GM12878 (cell line): ENCODE measurements around the gene DHRS1. TPM values are rescaled to one million over a fixed set of nuclear protein-coding genes. Genes with fewer than 3 reads are reported as not detected.

Experiments used
- CBX5 ChIP-seq: sonication (generic); IDR thresholded peaks from 2 replicates; pipeline ENCODE4 v1.6.1; 2016; ENCODE audit warnings: low read depth, moderate library complexity, mild to moderate bottlenecking, inconsistent platforms
- CTCF ChIP-seq, 3 experiments: IDR thresholded peaks in 2 of 3; conservative IDR thresholded peaks in 1 of 3; 2 replicates each; pipeline ENCODE4 v1.5.1; 2011; ENCODE audit warnings: low read depth in 3 of 3, low read length in 3 of 3, mild to moderate bottlenecking in 3 of 3, control low read depth in 2 of 3, moderate library complexity in 2 of 3, inconsistent platforms in 1 of 3, mixed read lengths in 1 of 3; ENCODE audit not compliant: control insufficient read depth in 2 of 3, insufficient read depth in 1 of 3; ENCODE audit errors: extremely low read depth in 1 of 3
- CUX1 ChIP-seq: IDR thresholded peaks from 2 replicates; pipeline ENCODE4 v1.6.1; 2012; ENCODE audit warnings: improper control_type of control experiment, low read depth, low read length; ENCODE audit not compliant: insufficient replicate concordance
- FOXM1 ChIP-seq: IDR thresholded peaks from 2 replicates; pipeline ENCODE4 v1.6.1; 2012; ENCODE audit warnings: low read depth, mild to moderate bottlenecking, inconsistent platforms, low read length, moderate library complexity
- HCFC1 ChIP-seq: fragments of 150-350 bp; IDR thresholded peaks from 2 replicates; pipeline ENCODE4 v1.6.1; 2014; ENCODE audit warnings: low read length
- IRF4 ChIP-seq: IDR thresholded peaks from 2 replicates; pipeline ENCODE4 v1.6.1; 2011; ENCODE audit warnings: low read depth, low read length
- LARP7 ChIP-seq: fragments of 450-650 bp; IDR thresholded peaks from 2 replicates; pipeline ENCODE4 v1.6.1; 2017; ENCODE audit warnings: mild to moderate bottlenecking
- NFIC ChIP-seq: IDR thresholded peaks from 2 replicates; pipeline ENCODE4 v1.6.1; 2012; ENCODE audit warnings: low read depth, mild to moderate bottlenecking, inconsistent platforms, low read length, moderate library complexity
- POLR2AphosphoS5 ChIP-seq: IDR thresholded peaks from 2 replicates; pipeline ENCODE4 v1.6.1; 2011; ENCODE audit warnings: mild to moderate bottlenecking, low read length, inconsistent platforms
- POU2F2 ChIP-seq: IDR thresholded peaks from 3 replicates; pipeline ENCODE4 v1.6.1; 2011; ENCODE audit warnings: low read depth, mild to moderate bottlenecking, low read length, borderline replicate concordance
- SRF ChIP-seq, 2 experiments: IDR thresholded peaks; 2 replicates each; pipeline ENCODE4 v1.6.1; 2011; ENCODE audit warnings: low read depth in 2 of 2, low read length in 2 of 2, mild to moderate bottlenecking in 1 of 2, moderate library complexity in 1 of 2
- SUPT20H ChIP-seq: IDR thresholded peaks from 2 replicates; pipeline ENCODE4 v1.6.1; 2011; ENCODE audit warnings: low read depth, mild to moderate bottlenecking, low read length, moderate library complexity, borderline replicate concordance; ENCODE audit not compliant: control insufficient read depth
- SUZ12 ChIP-seq: fragments of 200-600 bp; sonication (generic); IDR thresholded peaks from one replicate; pipeline ENCODE4 v1.6.1; 2018; ENCODE audit warnings: antibody characterized with exemption, mild to moderate bottlenecking; ENCODE audit not compliant: unreplicated experiment
- TCF7 ChIP-seq: IDR thresholded peaks from 2 replicates; pipeline ENCODE4 v1.6.1; 2014; ENCODE audit warnings: antibody characterized with exemption, borderline replicate concordance
- ZNF384 ChIP-seq: IDR thresholded peaks from 2 replicates; pipeline ENCODE4 v1.6.1; 2012; ENCODE audit warnings: low read depth, mild to moderate bottlenecking, low read length, improper control_type of control experiment, borderline replicate concordance
- ZSCAN29 ChIP-seq: fragments of 450-650 bp; IDR thresholded peaks from 2 replicates; pipeline ENCODE4 v1.6.1; 2017; ENCODE audit warnings: mild to moderate bottlenecking, moderate library complexity
- polyA plus RNA-seq, 11 experiments: library from polyadenylated mRNA; depleted of rRNA in 4 of 11; unstranded in 6 of 11; stranded (reverse) in 5 of 11; fragments of >200 nt; fragmentation: Nextera tagmentation in 4 of 11; fragmentation: Illumina TruSeq in 1 of 11; extraction: Ambion mirVana in 4 of 11; extraction: Trizol in 1 of 11; gene quantifications; 1 replicate in 1 of 11; 2 replicates in 10 of 11; pipeline versions ENCODE4 v1.2.1 to v1.2.3, GENCODE V29; 2011 to 2016; ENCODE audit warnings: inconsistent platforms in 2 of 11, missing spikeins in 2 of 11, low read depth in 1 of 11
- total RNA-seq, 4 experiments: library from RNA; depleted of rRNA in 3 of 4; stranded (reverse); fragments of >200 nt in 3 of 4; fragmentation: Illumina TruSeq in 1 of 4; extraction: Trizol in 1 of 4; gene quantifications; 2 replicates each; pipeline versions ENCODE4 v1.2.1 to v1.2.3, GENCODE V29; 2013 to 2021
- TF ChIP-seq, protein P1 (sequence below): fragments of 450-650 bp; formaldehyde crosslinking; IDR thresholded peaks from 2 replicates; pipeline ENCODE4 v1.5.0; 2022; ENCODE audit warnings: mild to moderate bottlenecking, missing genetic modification characterization

The DHRS1 gene
- total and polyA plus RNA-seq, 10 of the 15 experiments (the other 5 are each of a cell fraction or from before 2014, with no cell fraction given) = 12.1 to 45.0 (median 25.7) TPM

DNA sequence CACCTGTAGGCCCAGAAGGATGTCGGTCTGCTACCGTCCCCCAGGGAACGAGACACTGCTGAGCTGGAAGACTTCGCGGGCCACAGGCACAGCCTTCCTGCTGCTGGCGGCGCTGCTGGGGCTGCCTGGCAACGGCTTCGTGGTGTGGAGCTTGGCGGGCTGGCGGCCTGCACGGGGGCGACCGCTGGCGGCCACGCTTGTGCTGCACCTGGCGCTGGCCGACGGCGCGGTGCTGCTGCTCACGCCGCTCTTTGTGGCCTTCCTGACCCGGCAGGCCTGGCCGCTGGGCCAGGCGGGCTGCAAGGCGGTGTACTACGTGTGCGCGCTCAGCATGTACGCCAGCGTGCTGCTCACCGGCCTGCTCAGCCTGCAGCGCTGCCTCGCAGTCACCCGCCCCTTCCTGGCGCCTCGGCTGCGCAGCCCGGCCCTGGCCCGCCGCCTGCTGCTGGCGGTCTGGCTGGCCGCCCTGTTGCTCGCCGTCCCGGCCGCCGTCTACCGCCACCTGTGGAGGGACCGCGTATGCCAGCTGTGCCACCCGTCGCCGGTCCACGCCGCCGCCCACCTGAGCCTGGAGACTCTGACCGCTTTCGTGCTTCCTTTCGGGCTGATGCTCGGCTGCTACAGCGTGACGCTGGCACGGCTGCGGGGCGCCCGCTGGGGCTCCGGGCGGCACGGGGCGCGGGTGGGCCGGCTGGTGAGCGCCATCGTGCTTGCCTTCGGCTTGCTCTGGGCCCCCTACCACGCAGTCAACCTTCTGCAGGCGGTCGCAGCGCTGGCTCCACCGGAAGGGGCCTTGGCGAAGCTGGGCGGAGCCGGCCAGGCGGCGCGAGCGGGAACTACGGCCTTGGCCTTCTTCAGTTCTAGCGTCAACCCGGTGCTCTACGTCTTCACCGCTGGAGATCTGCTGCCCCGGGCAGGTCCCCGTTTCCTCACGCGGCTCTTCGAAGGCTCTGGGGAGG is 11.3 kb upstream of the DHRS1 start, which contains the start of gene LTB4R (continued):
- TF ChIP-seq CUX1 (no peak), HCFC1 (no peak), POU2F2 (no peak), TCF7 (no peak), POLR2AphosphoS5 (no peak), SUPT20H (no peak), IRF4 (no peak), SUZ12 (no peak), ZSCAN29 (no peak), CBX5 (no peak), ZNF384 (no peak), CTCF (IDR thresholded peaks at IDR 0.05 in 2 of 3, conservative IDR thresholded peaks at IDR 0.05 in 1 of 3; ENCODE audit: control insufficient read depth in 2 of 3, extremely low read depth in 1 of 3, insufficient read depth in 1 of 3, low read depth in 3 of 3, low read length in 3 of 3) (peak; percentile 10 to 40 (median 29); a peak in 3 of 6 replicates), FOXM1 (no peak), SRF (IDR thresholded peaks at IDR 0.05; ENCODE audit: low read depth in 2 of 2, low read length in 2 of 2) (no peak), NFIC (no peak), LARP7 (peak; percentile 66)
- TF ChIP-seq, protein P1, sequence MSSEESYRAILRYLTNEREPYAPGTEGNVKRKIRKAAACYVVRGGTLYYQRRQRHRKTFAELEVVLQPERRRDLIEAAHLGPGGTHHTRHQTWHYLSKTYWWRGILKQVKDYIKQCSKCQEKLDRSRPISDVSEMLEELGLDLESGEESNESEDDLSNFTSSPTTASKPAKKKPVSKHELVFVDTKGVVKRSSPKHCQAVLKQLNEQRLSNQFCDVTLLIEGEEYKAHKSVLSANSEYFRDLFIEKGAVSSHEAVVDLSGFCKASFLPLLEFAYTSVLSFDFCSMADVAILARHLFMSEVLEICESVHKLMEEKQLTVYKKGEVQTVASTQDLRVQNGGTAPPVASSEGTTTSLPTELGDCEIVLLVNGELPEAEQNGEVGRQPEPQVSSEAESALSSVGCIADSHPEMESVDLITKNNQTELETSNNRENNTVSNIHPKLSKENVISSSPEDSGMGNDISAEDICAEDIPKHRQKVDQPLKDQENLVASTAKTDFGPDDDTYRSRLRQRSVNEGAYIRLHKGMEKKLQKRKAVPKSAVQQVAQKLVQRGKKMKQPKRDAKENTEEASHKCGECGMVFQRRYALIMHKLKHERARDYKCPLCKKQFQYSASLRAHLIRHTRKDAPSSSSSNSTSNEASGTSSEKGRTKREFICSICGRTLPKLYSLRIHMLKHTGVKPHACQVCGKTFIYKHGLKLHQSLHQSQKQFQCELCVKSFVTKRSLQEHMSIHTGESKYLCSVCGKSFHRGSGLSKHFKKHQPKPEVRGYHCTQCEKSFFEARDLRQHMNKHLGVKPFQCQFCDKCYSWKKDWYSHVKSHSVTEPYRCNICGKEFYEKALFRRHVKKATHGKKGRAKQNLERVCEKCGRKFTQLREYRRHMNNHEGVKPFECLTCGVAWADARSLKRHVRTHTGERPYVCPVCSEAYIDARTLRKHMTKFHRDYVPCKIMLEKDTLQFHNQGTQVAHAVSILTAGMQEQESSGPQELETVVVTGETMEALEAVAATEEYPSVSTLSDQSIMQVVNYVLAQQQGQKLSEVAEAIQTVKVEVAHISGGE = no peak
